SK-N-SH treated with all-trans-retinoic acid at 6 μM for 48 hours (cell line): Measurements from ENCODE around the gene BNC2.

Experiments
- ATAC-seq: fragments of 200-7000 bp; cut with Tn5 transposase; 3 replicates; pipeline ENCODE4 v1.9.1; 2020; ENCODE audit warnings: mild to moderate bottlenecking, moderate library complexity
- ARNTL ChIP-seq: fragments of 450-650 bp; formaldehyde crosslinking; IDR thresholded peaks from 2 replicates; pipeline ENCODE4 v1.5.0; 2020; ENCODE audit warnings: low read depth, mild to moderate bottlenecking, moderate library complexity, borderline replicate concordance
- BACH2 ChIP-seq: fragments of 250-450 bp; sonication (Bioruptor Pico); IDR thresholded peaks from 2 replicates; pipeline ENCODE4 v1.9.0; 2021; ENCODE audit warnings: mild to moderate bottlenecking, borderline replicate concordance
- CSDC2 ChIP-seq: fragments of 250-450 bp; sonication (Bioruptor Pico); IDR thresholded peaks from 2 replicates; pipeline ENCODE4 v1.5.0; 2020; ENCODE audit warnings: mild to moderate bottlenecking, moderate library complexity
- CSRNP3 ChIP-seq: fragments of 250-450 bp; sonication (Bioruptor Pico); IDR thresholded peaks from 2 replicates; pipeline ENCODE4 v1.5.1; 2021; ENCODE audit warnings: mild to moderate bottlenecking, moderate library complexity
- ESRRG ChIP-seq: fragments of 250-450 bp; sonication (Bioruptor Pico); IDR thresholded peaks from 2 replicates; pipeline ENCODE4 v1.6.1; 2021; ENCODE audit warnings: mild to moderate bottlenecking
- GLIS3 ChIP-seq: fragments of 250-450 bp; sonication (Bioruptor Pico); IDR thresholded peaks from 2 replicates; pipeline ENCODE4 v1.5.0; 2020; ENCODE audit warnings: mild to moderate bottlenecking, moderate library complexity
- ISL1 ChIP-seq: fragments of 250-450 bp; sonication (Bioruptor Pico); IDR thresholded peaks from 2 replicates; pipeline ENCODE4 v2.1.2; 2022; ENCODE audit warnings: mild to moderate bottlenecking, moderate library complexity
- OSR1 ChIP-seq: fragments of 250-450 bp; sonication (Bioruptor Pico); IDR thresholded peaks from 2 replicates; pipeline ENCODE4 v1.8.0; 2022; ENCODE audit warnings: moderate library complexity, mild to moderate bottlenecking, inconsistent platforms
- PATZ1 ChIP-seq: fragments of 250-450 bp; sonication (Bioruptor Pico); IDR thresholded peaks from 2 replicates; pipeline ENCODE4 v1.8.0; 2020; ENCODE audit warnings: mild to moderate bottlenecking, moderate library complexity, borderline replicate concordance
- PPARA ChIP-seq: fragments of 250-450 bp; sonication (Bioruptor Pico); IDR thresholded peaks from 2 replicates; pipeline ENCODE4 v1.5.0; 2020; ENCODE audit warnings: mild to moderate bottlenecking, borderline replicate concordance
- RARB ChIP-seq: fragments of 250-450 bp; sonication (Bioruptor Pico); IDR thresholded peaks from 2 replicates; pipeline ENCODE4 v1.8.0; 2021; ENCODE audit warnings: mild to moderate bottlenecking, moderate library complexity
- SNAI2 ChIP-seq: fragments of 250-450 bp; sonication (Bioruptor Pico); IDR thresholded peaks from 2 replicates; pipeline ENCODE4 v1.5.0; 2020; ENCODE audit warnings: mild to moderate bottlenecking, moderate library complexity
- TCF4 ChIP-seq: fragments of 250-450 bp; sonication (Bioruptor Pico); IDR thresholded peaks from 2 replicates; pipeline ENCODE4 v1.8.0; 2021; ENCODE audit warnings: mild to moderate bottlenecking, moderate library complexity, borderline replicate concordance
- TOX ChIP-seq: fragments of 250-450 bp; sonication (Bioruptor Pico); IDR thresholded peaks from 2 replicates; pipeline ENCODE4 v1.8.0; 2021; ENCODE audit warnings: mild to moderate bottlenecking, moderate library complexity, borderline replicate concordance
- TSHZ2 ChIP-seq: fragments of 250-450 bp; sonication (Bioruptor Pico); IDR thresholded peaks from 2 replicates; pipeline ENCODE4 v1.5.0; 2020; ENCODE audit warnings: mild to moderate bottlenecking, moderate library complexity
- ZC3H10 ChIP-seq: fragments of 250-450 bp; sonication (Bioruptor Pico); IDR thresholded peaks from 2 replicates; pipeline ENCODE4 v1.5.1; 2021; ENCODE audit warnings: mild to moderate bottlenecking, moderate library complexity
- ZFP3 ChIP-seq: fragments of 250-450 bp; sonication (Bioruptor Pico); IDR thresholded peaks from 2 replicates; pipeline ENCODE4 v1.5.0; 2020; ENCODE audit warnings: mild to moderate bottlenecking, moderate library complexity
- ZFP30 ChIP-seq: fragments of 450-650 bp; formaldehyde crosslinking; IDR thresholded peaks from 2 replicates; pipeline ENCODE4 v1.5.0; 2022; ENCODE audit warnings: mild to moderate bottlenecking, moderate library complexity
- ZNF565 ChIP-seq: fragments of 450-650 bp; formaldehyde crosslinking; conservative IDR thresholded peaks from 2 replicates; pipeline ENCODE4 v1.5.0; 2020; ENCODE audit warnings: low read depth, mild to moderate bottlenecking, moderate library complexity
- ZNF70 ChIP-seq: fragments of 450-650 bp; formaldehyde crosslinking; IDR thresholded peaks from 2 replicates; pipeline ENCODE4 v1.5.0; 2020; ENCODE audit warnings: mild to moderate bottlenecking, moderate library complexity
- ZNF8 ChIP-seq: fragments of 450-650 bp; formaldehyde crosslinking; IDR thresholded peaks from 2 replicates; pipeline ENCODE4 v1.5.0; 2020; ENCODE audit warnings: mild to moderate bottlenecking, moderate library complexity

Gene BNC2

GRCh38 chr9:16611983-16612382 lies 258.5 kb downstream of the BNC2 start:
- peak; percentile 62 for ATAC-seq

GRCh38 chr9:16611001-16611400 lies 259.5 kb downstream of the BNC2 start:
- ATAC-seq: peak; percentile 53
- TF ChIP-seq PPARA (CRISPR knock-in tag) (no peak), ZNF8 (CRISPR knock-in tag) (no peak), TSHZ2 (CRISPR knock-in tag) (no peak), OSR1 (CRISPR knock-in tag) (no peak), TCF4 (CRISPR knock-in tag) (no peak), ARNTL (CRISPR knock-in tag) (no peak), CSDC2 (no peak), ZC3H10 (CRISPR knock-in tag) (no peak), SNAI2 (no peak)

More at GRCh38 chr9:16611983-16612382, 258.5 kb downstream of the BNC2 start:
- no peak for TF ChIP-seq BACH2 (CRISPR knock-in tag)
- TF ChIP-seq ESRRG: no peak
- no peak for TF ChIP-seq TCF4 (CRISPR knock-in tag)
- no peak for TF ChIP-seq RARB (CRISPR knock-in tag)

- 0 out of 2 replicates have a peak, but pooled peaks have one; percentile 35 for TF ChIP-seq ZFP3 (CRISPR knock-in tag)
- no peak for TF ChIP-seq ISL1 (CRISPR knock-in tag)
- ATAC-seq: no peak
Measured at GRCh38 chr9:16610538-16610937, 259.9 kb downstream of the BNC2 start.

- no peak for TF ChIP-seq TCF4 (CRISPR knock-in tag)
- no peak for TF ChIP-seq PATZ1
- TF ChIP-seq TOX (CRISPR knock-in tag): no peak
- no peak for TF ChIP-seq GLIS3 (CRISPR knock-in tag)
- no peak for TF ChIP-seq ARNTL (CRISPR knock-in tag)
- no peak for TF ChIP-seq SNAI2
- no peak for TF ChIP-seq ZC3H10 (CRISPR knock-in tag)
- no peak for TF ChIP-seq BACH2 (CRISPR knock-in tag)
- TF ChIP-seq TSHZ2 (CRISPR knock-in tag): no peak
- no peak for TF ChIP-seq ZNF70 (CRISPR knock-in tag)
- no peak for TF ChIP-seq CSDC2
- TF ChIP-seq ZFP30 (CRISPR knock-in tag): no peak
- no peak for TF ChIP-seq ZNF8 (CRISPR knock-in tag)
- no peak for TF ChIP-seq ZNF565 (CRISPR knock-in tag)
- TF ChIP-seq RARB (CRISPR knock-in tag): no peak
- ATAC-seq: no peak
Measured at GRCh38 chr9:16608906-16609305, 261.6 kb downstream of the BNC2 start.

GRCh38 chr9:16602494-16602893 lies 268.0 kb downstream of the BNC2 start:
- no peak for ATAC-seq
- TF ChIP-seq ZFP30 (CRISPR knock-in tag) (no peak), TSHZ2 (CRISPR knock-in tag) (no peak), CSRNP3 (CRISPR knock-in tag) (no peak), PATZ1 (no peak), OSR1 (CRISPR knock-in tag) (no peak), ISL1 (CRISPR knock-in tag) (no peak), PPARA (CRISPR knock-in tag) (no peak)
